DOHH2 (cell line): ENCODE results near the gene TBL2.
A peak's percentile ranks its signal among the peaks of the same experiment; 100 is the strongest.

ENCODE experiments used
- H3F3A ChIP-seq: fragments of 200-600 bp; sonication (generic), shearing (Covaris generic); 2 replicates; pipeline ENCODE4 v1.6.0; 2016; ENCODE audit warnings: antibody characterized with exemption, mild to moderate bottlenecking; ENCODE audit not compliant: control insufficient read depth, insufficient read depth
- H3K27ac ChIP-seq: fragments of 200-600 bp; sonication (generic); 2 replicates; pipeline ENCODE4 v1.5.1; 2014; ENCODE audit warnings: low read depth, mild to moderate bottlenecking, low read length, moderate library complexity
- H3K27me3 ChIP-seq: fragments of 200-600 bp; sonication (generic); 2 replicates; pipeline ENCODE4 v1.6.1; 2014; ENCODE audit warnings: mild to moderate bottlenecking, low read length, mixed read lengths; ENCODE audit not compliant: control insufficient read depth
- H3K36me3 ChIP-seq: fragments of 200-600 bp; sonication (generic); 2 replicates; pipeline ENCODE4 v1.6.1; 2014; ENCODE audit warnings: mild to moderate bottlenecking, low read length, moderate library complexity, mixed read lengths; ENCODE audit not compliant: control insufficient read depth
- H3K4me1 ChIP-seq: fragments of 200-600 bp; sonication (generic); 2 replicates; pipeline ENCODE4 v1.6.1; 2014; ENCODE audit warnings: mild to moderate bottlenecking, low read length, mixed read lengths; ENCODE audit not compliant: control insufficient read depth
- H3K4me2 ChIP-seq: fragments of 200-600 bp; sonication (generic); 2 replicates; pipeline ENCODE4 v1.6.0; 2014; ENCODE audit warnings: mild to moderate bottlenecking, low read length, moderate library complexity
- H3K4me3 ChIP-seq: fragments of 200-600 bp; sonication (generic); 2 replicates; pipeline ENCODE4 v1.5.1; 2014; ENCODE audit warnings: mild to moderate bottlenecking, low read length, mixed read lengths
- H3K79me2 ChIP-seq: fragments of 200-600 bp; sonication (generic); 2 replicates; pipeline ENCODE4 v1.6.1; 2014; ENCODE audit warnings: mild to moderate bottlenecking, low read length, mixed read lengths; ENCODE audit not compliant: control insufficient read depth
- H3K9me2 ChIP-seq: fragments of 200-600 bp; sonication (generic); replicated peaks from 2 replicates; pipeline ENCODE4 v1.6.1; 2014; ENCODE audit warnings: mild to moderate bottlenecking, low read length, mixed read lengths; ENCODE audit not compliant: control insufficient read depth
- H3K9me3 ChIP-seq: fragments of 200-600 bp; sonication (generic); 2 replicates; pipeline ENCODE4 v1.6.1; 2014; ENCODE audit warnings: antibody characterized with exemption, low read length, mixed read lengths; ENCODE audit not compliant: control insufficient read depth, insufficient read depth
- H4K20me1 ChIP-seq: fragments of 200-600 bp; sonication (generic); 2 replicates; pipeline ENCODE4 v1.6.0; 2014; ENCODE audit warnings: low read depth, mild to moderate bottlenecking, antibody characterized with exemption, low read length, moderate library complexity; ENCODE audit not compliant: control insufficient read depth, insufficient read depth
- CTCF ChIP-seq: fragments of 200-600 bp; sonication (generic); IDR thresholded peaks from one replicate; pipeline ENCODE4 v1.5.1; 2014; ENCODE audit warnings: antibody characterized with exemption, mild to moderate bottlenecking, low read depth, low read length; ENCODE audit not compliant: poor library complexity, severe bottlenecking
- EZH2phosphoT487 ChIP-seq: fragments of 200-600 bp; sonication (generic); IDR thresholded peaks from 2 replicates; pipeline ENCODE4 v1.6.1; 2017; ENCODE audit warnings: borderline replicate concordance, mild to moderate bottlenecking, antibody characterized with exemption, low read length, moderate library complexity, mixed read lengths

TBL2 gene

GRCh38 chr7:73519867-73520672 is 58.3 kb downstream of the TBL2 start:
- Histone ChIP-seq H3K79me2 (peaks cover 87% of the 10 kb centered on the region), H3K4me1 (peaks cover 68% of the 10 kb centered on the region), H3F3A (peaks cover 12% of the 10 kb centered on the region), H3K27me3 (no peaks in the 10 kb centered on the region), H3K9me3 (no peaks in the 10 kb centered on the region), H3K4me3 (peak overlapping the region; percentile 90), H4K20me1 (peaks cover 40% of the 10 kb centered on the region), H3K27ac (peak overlapping the region; percentile 78), H3K9me2 (no peaks in the 10 kb centered on the region), H3K4me2 (peak overlapping the region; percentile 98), H3K36me3 (peaks cover 67% of the 10 kb centered on the region)
- TF ChIP-seq EZH2phosphoT487 (no peak), CTCF (no peak)

- peaks cover 54% of the 10 kb centered on the region for H3K4me1 ChIP-seq
- peaks cover 56% of the 10 kb centered on the region for H4K20me1 ChIP-seq
- H3K9me2 ChIP-seq = no peaks in the 10 kb centered on the region
- peak overlapping the region; percentile 98 for H3K4me2 ChIP-seq
- peaks cover 80% of the 10 kb centered on the region for H3K36me3 ChIP-seq
- H3K9me3 ChIP-seq = no peaks in the 10 kb centered on the region
- peaks cover 93% of the 10 kb centered on the region for H3K79me2 ChIP-seq
- no peak overlapping the region for H3K27ac ChIP-seq
- H3K27me3 ChIP-seq = no peaks in the 10 kb centered on the region
- TF ChIP-seq CTCF = no peak
- TF ChIP-seq EZH2phosphoT487 = no peak
- peak overlapping the region; percentile 90 for H3K4me3 ChIP-seq
- H3F3A ChIP-seq = peaks cover 8% of the 10 kb centered on the region
These were observed 59.9 kb downstream of the TBL2 start for GRCh38 chr7:73518470-73518869.
